ENCODE results near the gene XXYLT1.

DNA sequence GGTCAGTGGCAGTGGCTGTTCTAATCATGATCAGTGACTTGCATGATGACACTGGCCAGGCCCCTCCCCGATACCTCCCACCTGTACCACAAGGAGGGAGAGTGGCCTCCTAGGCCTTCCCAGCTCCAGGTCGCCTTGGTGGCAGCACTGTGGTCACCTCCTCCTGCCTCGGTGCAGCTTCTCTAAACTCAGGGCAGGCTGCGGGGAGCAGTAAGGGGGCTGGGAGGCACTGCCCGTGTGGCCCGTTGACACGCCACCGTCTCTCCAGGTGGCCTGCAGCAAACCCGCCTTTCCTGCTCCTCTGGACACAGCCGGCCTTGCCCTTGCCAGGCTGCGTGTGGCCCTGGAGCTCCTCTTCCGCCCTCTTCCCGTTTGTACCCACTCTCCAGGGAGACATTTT, 184.1 kb downstream of the XXYLT1 start:
- TF ChIP-seq, protein P1, sequence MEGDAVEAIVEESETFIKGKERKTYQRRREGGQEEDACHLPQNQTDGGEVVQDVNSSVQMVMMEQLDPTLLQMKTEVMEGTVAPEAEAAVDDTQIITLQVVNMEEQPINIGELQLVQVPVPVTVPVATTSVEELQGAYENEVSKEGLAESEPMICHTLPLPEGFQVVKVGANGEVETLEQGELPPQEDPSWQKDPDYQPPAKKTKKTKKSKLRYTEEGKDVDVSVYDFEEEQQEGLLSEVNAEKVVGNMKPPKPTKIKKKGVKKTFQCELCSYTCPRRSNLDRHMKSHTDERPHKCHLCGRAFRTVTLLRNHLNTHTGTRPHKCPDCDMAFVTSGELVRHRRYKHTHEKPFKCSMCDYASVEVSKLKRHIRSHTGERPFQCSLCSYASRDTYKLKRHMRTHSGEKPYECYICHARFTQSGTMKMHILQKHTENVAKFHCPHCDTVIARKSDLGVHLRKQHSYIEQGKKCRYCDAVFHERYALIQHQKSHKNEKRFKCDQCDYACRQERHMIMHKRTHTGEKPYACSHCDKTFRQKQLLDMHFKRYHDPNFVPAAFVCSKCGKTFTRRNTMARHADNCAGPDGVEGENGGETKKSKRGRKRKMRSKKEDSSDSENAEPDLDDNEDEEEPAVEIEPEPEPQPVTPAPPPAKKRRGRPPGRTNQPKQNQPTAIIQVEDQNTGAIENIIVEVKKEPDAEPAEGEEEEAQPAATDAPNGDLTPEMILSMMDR (conservative IDR thresholded peaks at IDR 0.05; ENCODE audit: low read depth, low read length), result no peak
- no peak for TF ChIP-seq EZH2 (IDR thresholded peaks at IDR 0.05; ENCODE audit: low read length, unreplicated experiment)
